ENCODE measurements around the gene BTBD16. TPM values are rescaled to one million over a fixed set of nuclear protein-coding genes. Genes with fewer than 3 reads are reported as not detected.

The BTBD16 gene
- total and polyA plus RNA-seq, 8 donors = 0.40 TPM; not detected in 7

DNA sequence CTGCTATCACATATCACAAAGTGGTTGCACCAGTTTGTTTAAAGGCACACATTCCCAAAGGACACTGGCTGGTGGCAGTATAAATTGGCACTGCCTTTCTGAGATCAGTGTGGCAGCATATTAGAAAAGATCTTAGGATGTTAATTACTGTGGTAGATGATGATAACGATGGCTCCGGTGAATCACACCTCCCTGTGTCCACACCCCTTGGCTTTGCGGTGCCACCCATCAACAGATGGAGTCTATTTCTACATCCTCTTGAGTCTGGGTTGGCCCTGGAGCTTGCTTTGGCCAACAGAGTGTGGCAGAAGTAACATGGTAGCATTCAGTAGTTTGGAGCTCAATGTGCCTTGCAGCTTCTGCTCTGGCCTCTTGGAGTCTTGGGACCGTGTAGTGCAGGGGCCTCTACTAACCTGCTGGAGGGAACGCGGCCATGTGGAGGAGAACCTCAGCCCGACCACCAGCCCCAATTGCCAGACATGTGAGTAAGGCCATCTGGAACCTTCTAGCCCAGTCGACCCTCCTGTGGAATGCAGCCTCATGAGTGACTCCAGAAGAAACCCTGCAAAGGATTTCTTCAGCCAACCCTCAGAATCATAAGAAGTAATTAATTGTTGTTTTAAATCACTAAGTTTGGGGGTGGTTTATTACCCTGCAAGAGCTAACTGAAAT, 76.2 kb downstream of the BTBD16 start:
- H3K4me3 ChIP-seq = no peak overlapping the region
- intact Hi-C loops (cut with DNase I; ENCODE audit: low total_unique reads) = loop anchor here (10.0 kb wide), 1 partner anchor 217 kb away; the partner anchor contains the start of gene DMBT1
- no peak overlapping the region for H3K27ac ChIP-seq
- no peaks in the 10 kb centered on the region for H3K27me3 ChIP-seq
- TF ChIP-seq EP300 (IDR thresholded peaks at IDR 0.05) (no peak), POLR2A (IDR thresholded peaks at IDR 0.05) (no peak), POLR2AphosphoS5 (IDR thresholded peaks at IDR 0.05) (no peak)
- TF ChIP-seq, protein P1, sequence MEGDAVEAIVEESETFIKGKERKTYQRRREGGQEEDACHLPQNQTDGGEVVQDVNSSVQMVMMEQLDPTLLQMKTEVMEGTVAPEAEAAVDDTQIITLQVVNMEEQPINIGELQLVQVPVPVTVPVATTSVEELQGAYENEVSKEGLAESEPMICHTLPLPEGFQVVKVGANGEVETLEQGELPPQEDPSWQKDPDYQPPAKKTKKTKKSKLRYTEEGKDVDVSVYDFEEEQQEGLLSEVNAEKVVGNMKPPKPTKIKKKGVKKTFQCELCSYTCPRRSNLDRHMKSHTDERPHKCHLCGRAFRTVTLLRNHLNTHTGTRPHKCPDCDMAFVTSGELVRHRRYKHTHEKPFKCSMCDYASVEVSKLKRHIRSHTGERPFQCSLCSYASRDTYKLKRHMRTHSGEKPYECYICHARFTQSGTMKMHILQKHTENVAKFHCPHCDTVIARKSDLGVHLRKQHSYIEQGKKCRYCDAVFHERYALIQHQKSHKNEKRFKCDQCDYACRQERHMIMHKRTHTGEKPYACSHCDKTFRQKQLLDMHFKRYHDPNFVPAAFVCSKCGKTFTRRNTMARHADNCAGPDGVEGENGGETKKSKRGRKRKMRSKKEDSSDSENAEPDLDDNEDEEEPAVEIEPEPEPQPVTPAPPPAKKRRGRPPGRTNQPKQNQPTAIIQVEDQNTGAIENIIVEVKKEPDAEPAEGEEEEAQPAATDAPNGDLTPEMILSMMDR (IDR thresholded peaks at IDR 0.05) = no peak
- 79 to 94% (median 84%) methylated on average over 8 of the region's 8 CpGs for WGBS, 5 donors
- peaks cover 0 to 6% (median 0%) of the 10 kb centered on the region in 4 donors for H3K4me1 ChIP-seq
- DNase-seq = no peak
- H3K9me3 ChIP-seq = no peaks in the 10 kb centered on the region
- no peaks in the 10 kb centered on the region for H3K36me3 ChIP-seq

DNA sequence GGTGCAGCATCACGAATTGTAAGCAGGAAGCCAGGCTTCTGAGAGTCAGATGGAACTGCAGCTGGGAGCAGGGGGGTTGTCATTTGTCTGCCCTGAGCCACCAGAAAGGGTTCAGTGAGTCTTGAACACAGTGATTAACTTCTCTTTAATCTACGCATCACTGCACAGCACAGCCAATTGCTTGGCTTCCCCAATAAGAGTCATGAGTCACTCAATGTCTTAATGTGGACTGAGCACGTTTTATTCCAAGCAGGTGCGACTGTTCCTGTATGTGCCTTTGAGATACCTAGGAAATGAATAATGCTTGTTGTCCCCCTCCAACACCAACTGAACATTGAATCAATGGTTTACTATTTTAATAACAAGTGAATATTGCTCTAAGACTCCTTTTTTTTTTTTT, 77.4 kb downstream of the BTBD16 start:
- Histone ChIP-seq H3K27me3 (no peaks in the 10 kb centered on the region), H3K27ac (no peak overlapping the region), H3K9me3 (no peaks in the 10 kb centered on the region), H3K36me3 (no peaks in the 10 kb centered on the region), H3K4me1 (peaks cover 0 to 6% (median 0%) of the 10 kb centered on the region in 4 donors), H3K4me3 (no peak overlapping the region)
- 72 to 92% (median 81%) methylated on average over 4 of the region's 4 CpGs for WGBS, 5 donors
- peak in 1 of 2 donors; percentile 20 for DNase-seq
- intact Hi-C loops (cut with DNase I; ENCODE audit: low total_unique reads) = loop anchor here (10.0 kb wide), 1 partner anchor 216 kb away; the partner anchor contains the start of gene DMBT1
- TF ChIP-seq, protein P1 (IDR thresholded peaks at IDR 0.05) = no peak
- no peak for TF ChIP-seq POLR2A (IDR thresholded peaks at IDR 0.05)
- no peak for TF ChIP-seq EP300 (IDR thresholded peaks at IDR 0.05)
- no peak for TF ChIP-seq POLR2AphosphoS5 (IDR thresholded peaks at IDR 0.05)

DNA sequence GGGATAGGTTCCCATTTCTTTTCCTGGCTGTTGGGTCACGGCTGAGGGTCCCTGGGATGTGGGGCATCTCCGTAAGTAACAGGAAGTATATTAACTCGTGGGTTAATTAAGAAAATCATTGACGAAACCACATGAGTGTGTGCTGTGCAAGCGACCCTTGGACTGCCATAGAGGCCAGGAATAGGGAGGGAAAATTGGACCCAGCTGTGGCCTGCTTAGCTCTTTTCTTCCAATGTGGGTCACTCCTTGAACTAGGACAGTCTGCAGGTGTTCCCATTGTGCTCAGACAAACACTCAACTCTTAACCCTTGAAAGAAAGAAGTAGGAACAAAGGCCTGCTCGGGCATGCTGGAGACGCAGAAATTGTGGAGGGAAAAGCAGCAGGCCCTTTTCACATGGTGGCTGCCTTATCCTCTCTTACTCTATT, 77.9 kb downstream of the BTBD16 start:
- Histone ChIP-seq H3K4me3 (no peak overlapping the region), H3K36me3 (no peaks in the 10 kb centered on the region), H3K4me1 (peaks cover 0 to 6% (median 0%) of the 10 kb centered on the region in 4 donors), H3K27me3 (no peaks in the 10 kb centered on the region), H3K9me3 (no peaks in the 10 kb centered on the region), H3K27ac (no peak overlapping the region)
- no peak for TF ChIP-seq POLR2AphosphoS5 (IDR thresholded peaks at IDR 0.05)
- TF ChIP-seq EP300 (IDR thresholded peaks at IDR 0.05) = no peak
- TF ChIP-seq, protein P1 (IDR thresholded peaks at IDR 0.05) = no peak
- no peak for TF ChIP-seq POLR2A (IDR thresholded peaks at IDR 0.05)
- intact Hi-C loops (cut with DNase I; ENCODE audit: low total_unique reads) = loop anchor here (10.0 kb wide), 1 partner anchor 216 kb away; the partner anchor contains the start of gene DMBT1
- peak in 1 of 2 donors; percentile 58 for DNase-seq
- WGBS, 5 donors = 69 to 82% (median 78%) methylated on average over 7 of the region's 7 CpGs

DNA sequence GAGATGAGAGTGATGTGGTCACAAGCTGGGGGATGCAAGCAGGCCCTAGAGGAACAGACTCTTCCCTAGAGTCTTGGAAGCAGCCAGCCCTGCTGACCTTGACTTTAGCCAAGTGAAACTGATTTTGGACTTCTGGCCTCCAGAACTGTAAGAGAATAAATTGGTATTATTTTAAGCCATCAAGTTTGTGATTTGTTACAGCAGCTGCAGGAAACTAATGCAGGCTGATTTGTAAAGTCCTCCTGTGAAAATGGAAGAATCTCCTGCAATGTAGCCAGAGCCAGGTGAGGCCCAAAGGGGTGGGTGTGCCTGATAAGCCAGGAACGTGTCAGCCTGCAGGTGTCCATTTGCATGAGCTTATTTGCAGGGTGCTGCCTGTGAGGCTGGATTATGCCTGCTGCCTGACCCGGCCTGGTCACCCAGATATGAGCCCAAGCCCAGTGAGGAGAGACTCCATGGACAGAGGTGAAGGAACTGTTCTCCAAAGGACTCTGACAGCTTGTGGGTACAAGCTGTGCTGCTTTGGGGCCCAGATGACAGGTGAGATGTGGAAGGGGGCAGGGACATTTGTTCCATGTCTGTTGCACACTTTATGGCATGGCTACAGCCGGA, 78.8 kb downstream of the BTBD16 start:
- TF ChIP-seq POLR2AphosphoS5 (IDR thresholded peaks at IDR 0.05) = no peak
- peaks cover 0 to 3% (median 0%) of the 10 kb centered on the region in 4 donors for H3K4me1 ChIP-seq
- H3K4me3 ChIP-seq = no peak overlapping the region
- intact Hi-C loops (cut with DNase I; ENCODE audit: low total_unique reads) = loop anchor here (10.0 kb wide), 1 partner anchor 215 kb away; the partner anchor contains the start of gene DMBT1
- H3K27ac ChIP-seq = peak overlapping the region in 1 of 5 donors; percentile 37
- 59 to 77% (median 68%) methylated on average over 3 of the region's 3 CpGs for WGBS, 5 donors
- no peaks in the 10 kb centered on the region for H3K27me3 ChIP-seq
- peak in 1 of 2 donors; percentile 19 for DNase-seq
- no peaks in the 10 kb centered on the region for H3K9me3 ChIP-seq
- H3K36me3 ChIP-seq = no peaks in the 10 kb centered on the region

Measured in stomach (tissue), 9 donors.